Calu3 (cell line): ENCODE measurements around the gene IQCK. TPM values are rescaled to one million over a fixed set of nuclear protein-coding genes. Genes with fewer than 3 reads are reported as not detected.

Source experiments
- BruUV-seq: library from RNA; stranded (reverse); fragments of 400-500 nt; replicated peaks from 2 replicates; lab custom pipeline; 2021; lab: Mats Ljungman, UMichigan
- CTCF ChIA-PET: fragments of 300-600 bp; sonication (Branson Sonifier 250); formaldehyde crosslinking; loops from one replicate; lab custom pipeline; 2022; ENCODE audit warnings: antibody characterized with exemption; lab: Charles Lee
- DNase-seq: peaks from one replicate; pipeline ENCODE4 v3.0.0; 2022
- H3K27ac Mint-ChIP-seq: one replicate; pipeline ENCODE4 v1.8.0; 2022; ENCODE audit warnings: mixed read lengths; ENCODE audit not compliant: unreplicated experiment
- H3K27me3 Mint-ChIP-seq: one replicate; pipeline ENCODE4 v1.8.0; 2022; ENCODE audit warnings: mixed read lengths; ENCODE audit not compliant: unreplicated experiment
- H3K36me3 Mint-ChIP-seq: one replicate; pipeline ENCODE4 v1.8.0; 2022; ENCODE audit warnings: mild to moderate bottlenecking, moderate library complexity, mixed read lengths; ENCODE audit not compliant: insufficient read depth, unreplicated experiment
- H3K4me1 Mint-ChIP-seq: one replicate; pipeline ENCODE4 v1.8.0; 2022; ENCODE audit warnings: mild to moderate bottlenecking, low read depth, mixed read lengths; ENCODE audit not compliant: unreplicated experiment
- H3K4me3 Mint-ChIP-seq: one replicate; pipeline ENCODE4 v1.8.0; 2022; ENCODE audit warnings: mild to moderate bottlenecking, low read depth, moderate library complexity, mixed read lengths; ENCODE audit not compliant: unreplicated experiment
- H3K9me3 Mint-ChIP-seq: one replicate; pipeline ENCODE4 v1.8.0; 2022; ENCODE audit warnings: low read depth, mixed read lengths; ENCODE audit not compliant: unreplicated experiment
- CTCF ChIP-seq: fragments of 200-600 bp; IDR thresholded peaks from one replicate; pipeline ENCODE4 v1.8.0; 2022; ENCODE audit warnings: antibody characterized with exemption; ENCODE audit not compliant: unreplicated experiment
- intact Hi-C: fragments of 100-400 bp; cut with micrococcal nuclease; formaldehyde crosslinking; loops from one replicate; pipeline ENCODE4 v1.10.0; 2022; ENCODE audit not compliant: unreplicated experiment
- total RNA-seq: library from RNA; stranded (reverse); gene quantifications from 2 replicates; pipeline ENCODE4 v1.2.3, GENCODE V29; 2022

Gene IQCK
- total RNA-seq, 1 experiment from 2014 or later, result 42.5 TPM

- H3K4me3 Mint-ChIP-seq, result no peak overlapping the region
- no peak for TF ChIP-seq CTCF
- H3K9me3 Mint-ChIP-seq, result no peaks in the 10 kb centered on the region
- intact Hi-C loops, result no loop called here
- H3K36me3 Mint-ChIP-seq, result peaks cover 99% of the 10 kb centered on the region
- DNase-seq, result no peak
- H3K27ac Mint-ChIP-seq, result peak overlapping the region; percentile 69
- CTCF ChIA-PET, result no interaction called here
- H3K4me1 Mint-ChIP-seq, result peaks cover 36% of the 10 kb centered on the region
- no peaks in the 10 kb centered on the region for H3K27me3 Mint-ChIP-seq
- no TSS peak for BruUV-seq
Observed at GRCh38 chr16:19868421-19868820, 150.3 kb downstream of the IQCK start.

DNA sequence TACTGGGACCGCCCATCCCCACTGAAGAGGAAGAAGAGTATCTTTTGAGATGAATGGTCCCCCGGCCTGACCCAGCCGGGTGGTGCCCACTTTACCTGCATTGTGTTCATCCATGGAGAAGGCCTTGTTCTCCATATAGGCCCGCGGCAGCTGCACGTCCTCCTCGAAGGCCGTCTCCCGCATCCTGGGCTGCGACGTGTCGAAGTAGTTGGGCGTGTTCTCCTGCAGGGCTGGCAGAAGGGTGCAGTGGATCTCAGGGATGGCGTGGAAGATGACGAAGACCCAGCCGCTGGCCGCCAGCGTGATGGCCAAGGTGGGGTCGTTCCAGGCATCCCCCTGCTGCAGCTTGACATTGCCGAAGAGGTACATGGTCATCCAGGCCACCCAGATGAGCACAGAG lies 153.7 kb downstream of the IQCK start:
- Mint-ChIP-seq H3K27ac (no peak overlapping the region), H3K4me1 (peaks cover 48% of the 10 kb centered on the region), H3K27me3 (no peaks in the 10 kb centered on the region), H3K36me3 (peaks cover 85% of the 10 kb centered on the region), H3K9me3 (no peaks in the 10 kb centered on the region), H3K4me3 (no peak overlapping the region)
- CTCF ChIA-PET, result interaction anchor here (0.6 kb wide), 1 partner anchor 57 kb away, joined by 4 read pairs; no protein-coding TSS in a partner anchor
- no peak for DNase-seq
- intact Hi-C loops, result no loop called here
- TF ChIP-seq CTCF, result no peak
- no TSS peak for BruUV-seq

DNA sequence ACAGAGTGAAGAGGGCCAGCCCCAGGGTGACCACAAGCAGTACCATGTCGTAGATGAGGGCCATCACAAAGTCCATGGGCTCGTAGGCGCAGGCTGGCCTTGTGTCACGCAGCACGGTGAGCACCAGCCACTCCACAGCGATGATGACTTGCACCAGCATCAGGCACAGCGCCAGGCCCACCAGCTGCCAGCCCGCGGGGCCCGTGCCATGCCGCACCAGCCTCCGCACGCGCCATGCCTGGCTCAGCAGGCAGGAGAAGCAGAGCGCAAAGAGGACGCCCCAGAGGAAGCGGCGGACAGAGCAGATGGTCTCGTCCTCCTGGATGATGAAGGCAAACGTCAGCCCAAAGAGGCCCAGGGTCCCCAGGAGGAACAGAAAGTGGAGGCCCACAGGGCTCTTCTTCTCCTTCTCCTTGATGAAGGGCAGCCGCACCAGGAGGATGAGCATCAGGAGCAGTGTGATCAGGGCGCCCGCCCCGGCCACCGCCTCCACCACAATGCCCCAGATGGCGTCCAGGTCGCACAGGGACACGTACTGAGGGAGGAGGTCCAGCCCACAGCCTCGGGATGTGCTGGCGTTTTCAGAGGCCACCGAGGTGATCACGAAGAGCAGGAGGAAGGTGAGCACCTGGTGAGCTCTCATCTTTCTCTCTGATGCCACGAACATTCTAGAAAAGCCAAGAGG lies 154.2 kb downstream of the IQCK start:
- intact Hi-C loops, result no loop called here
- H3K36me3 Mint-ChIP-seq, result peaks cover 82% of the 10 kb centered on the region
- TF ChIP-seq CTCF, result no peak
- no peak overlapping the region for H3K27ac Mint-ChIP-seq
- CTCF ChIA-PET, result no interaction called here
- no peaks in the 10 kb centered on the region for H3K27me3 Mint-ChIP-seq
- peak overlapping the region; percentile 11 for H3K4me3 Mint-ChIP-seq
- no TSS peak for BruUV-seq
- peaks cover 49% of the 10 kb centered on the region for H3K4me1 Mint-ChIP-seq
- H3K9me3 Mint-ChIP-seq, result no peaks in the 10 kb centered on the region
- DNase-seq, result no peak

- H3K9me3 Mint-ChIP-seq, result no peaks in the 10 kb centered on the region
- TF ChIP-seq CTCF, result no peak
- H3K36me3 Mint-ChIP-seq, result peaks cover 82% of the 10 kb centered on the region
- H3K27me3 Mint-ChIP-seq, result no peaks in the 10 kb centered on the region
- CTCF ChIA-PET, result no interaction called here
- no peak for DNase-seq
- BruUV-seq, result no TSS peak
- intact Hi-C loops, result no loop called here
- H3K27ac Mint-ChIP-seq, result no peak overlapping the region
- peaks cover 51% of the 10 kb centered on the region for H3K4me1 Mint-ChIP-seq
- no peak overlapping the region for H3K4me3 Mint-ChIP-seq
Observed at GRCh38 chr16:19872935-19873334, 154.9 kb downstream of the IQCK start.
